T-helper 2 cell treated with Interferon-gamma antibody and Interleukin-4, amounts not matched to agents 5 μg/mL and 100 μg/mL, for 36 hours (primary cell): ENCODE data around the gene RNF220.

Experiments
- DNase-seq: peaks from one replicate; pipeline ENCODE4 v3.0.0; 2021; ENCODE audit warnings: low spot score
- H3K27ac Mint-ChIP-seq: one replicate; pipeline ENCODE4 v1.8.0; 2021; ENCODE audit warnings: mild to moderate bottlenecking, mixed read lengths
- H3K27me3 Mint-ChIP-seq: one replicate; pipeline ENCODE4 v1.8.0; 2021; ENCODE audit warnings: low read depth, mixed read lengths
- H3K36me3 Mint-ChIP-seq: one replicate; pipeline ENCODE4 v1.8.0; 2021; ENCODE audit warnings: low read depth, mixed read lengths
- H3K4me1 Mint-ChIP-seq: one replicate; pipeline ENCODE4 v1.8.0; 2021; ENCODE audit warnings: low read depth, mixed read lengths
- H3K4me3 Mint-ChIP-seq: one replicate; pipeline ENCODE4 v1.8.0; 2022; ENCODE audit warnings: mild to moderate bottlenecking, moderate library complexity, mixed read lengths
- H3K9me3 Mint-ChIP-seq: one replicate; pipeline ENCODE4 v1.8.0; 2021; ENCODE audit warnings: mixed read lengths

The RNF220 gene

GRCh38 chr1:44433209-44433608 lies 28.2 kb downstream of the RNF220 start:
- Mint-ChIP-seq H3K27me3 (peaks cover 18% of the 10 kb centered on the region), H3K4me3 (no peak overlapping the region), H3K36me3 (no peaks in the 10 kb centered on the region), H3K9me3 (no peaks in the 10 kb centered on the region), H3K4me1 (no peaks in the 10 kb centered on the region), H3K27ac (no peak overlapping the region)
- DNase-seq = no peak

GRCh38 chr1:44436401-44437106 lies 31.5 kb downstream of the RNF220 start:
- no peak overlapping the region for H3K4me3 Mint-ChIP-seq

GRCh38 chr1:44437107-44437716 lies 32.2 kb downstream of the RNF220 start:
- Mint-ChIP-seq H3K27me3 (peaks cover 7% of the 10 kb centered on the region), H3K27ac (no peak overlapping the region), H3K9me3 (no peaks in the 10 kb centered on the region), H3K4me1 (no peaks in the 10 kb centered on the region), H3K36me3 (no peaks in the 10 kb centered on the region), H3K4me3 (no peak overlapping the region)
- no peak for DNase-seq

More at GRCh38 chr1:44436401-44437106, 31.5 kb downstream of the RNF220 start:
- no peak overlapping the region for H3K27ac Mint-ChIP-seq
- no peaks in the 10 kb centered on the region for H3K9me3 Mint-ChIP-seq
- H3K27me3 Mint-ChIP-seq = peaks cover 5% of the 10 kb centered on the region
- DNase-seq = no peak
- no peaks in the 10 kb centered on the region for H3K36me3 Mint-ChIP-seq
- no peaks in the 10 kb centered on the region for H3K4me1 Mint-ChIP-seq

GRCh38 chr1:44442791-44443190 lies 37.7 kb downstream of the RNF220 start:
- DNase-seq = no peak
- no peaks in the 10 kb centered on the region for H3K36me3 Mint-ChIP-seq
- peaks cover 13% of the 10 kb centered on the region for H3K27me3 Mint-ChIP-seq
- no peak overlapping the region for H3K4me3 Mint-ChIP-seq
- H3K4me1 Mint-ChIP-seq = no peaks in the 10 kb centered on the region
- no peak overlapping the region for H3K27ac Mint-ChIP-seq
- no peaks in the 10 kb centered on the region for H3K9me3 Mint-ChIP-seq

GRCh38 chr1:44447051-44447810 lies 42.2 kb downstream of the RNF220 start:
- Mint-ChIP-seq H3K9me3 (no peaks in the 10 kb centered on the region), H3K4me1 (no peaks in the 10 kb centered on the region), H3K36me3 (no peaks in the 10 kb centered on the region), H3K4me3 (no peak overlapping the region), H3K27me3 (peaks cover 7% of the 10 kb centered on the region), H3K27ac (no peak overlapping the region)
- no peak for DNase-seq

GRCh38 chr1:44453798-44454349 lies 48.8 kb downstream of the RNF220 start:
- H3K9me3 Mint-ChIP-seq = no peaks in the 10 kb centered on the region
- H3K4me3 Mint-ChIP-seq = no peak overlapping the region
- no peak for DNase-seq
- no peak overlapping the region for H3K27ac Mint-ChIP-seq
- no peaks in the 10 kb centered on the region for H3K4me1 Mint-ChIP-seq
- H3K27me3 Mint-ChIP-seq = peaks cover 32% of the 10 kb centered on the region
- no peaks in the 10 kb centered on the region for H3K36me3 Mint-ChIP-seq

GRCh38 chr1:44454704-44455103 lies 49.6 kb downstream of the RNF220 start:
- H3K4me1 Mint-ChIP-seq = no peaks in the 10 kb centered on the region
- H3K27me3 Mint-ChIP-seq = peaks cover 40% of the 10 kb centered on the region
- H3K27ac Mint-ChIP-seq = no peak overlapping the region

GRCh38 chr1:44460107-44460882 lies 55.2 kb downstream of the RNF220 start:
- Mint-ChIP-seq H3K27me3 (peaks cover 36% of the 10 kb centered on the region), H3K4me3 (no peak overlapping the region)

More at GRCh38 chr1:44454704-44455103, 49.6 kb downstream of the RNF220 start:
- H3K4me3 Mint-ChIP-seq = no peak overlapping the region
- no peak for DNase-seq
- H3K36me3 Mint-ChIP-seq = no peaks in the 10 kb centered on the region
- H3K9me3 Mint-ChIP-seq = no peaks in the 10 kb centered on the region

GRCh38 chr1:44464361-44464760 lies 59.3 kb downstream of the RNF220 start:
- H3K9me3 Mint-ChIP-seq = no peaks in the 10 kb centered on the region
- H3K4me1 Mint-ChIP-seq = no peaks in the 10 kb centered on the region
- H3K4me3 Mint-ChIP-seq = no peak overlapping the region
- H3K36me3 Mint-ChIP-seq = no peaks in the 10 kb centered on the region
- no peak overlapping the region for H3K27ac Mint-ChIP-seq
- DNase-seq = no peak
- peaks cover 12% of the 10 kb centered on the region for H3K27me3 Mint-ChIP-seq

More at GRCh38 chr1:44460107-44460882, 55.2 kb downstream of the RNF220 start:
- no peaks in the 10 kb centered on the region for H3K4me1 Mint-ChIP-seq
- DNase-seq = no peak
- H3K9me3 Mint-ChIP-seq = no peaks in the 10 kb centered on the region
- no peak overlapping the region for H3K27ac Mint-ChIP-seq
- no peaks in the 10 kb centered on the region for H3K36me3 Mint-ChIP-seq

GRCh38 chr1:44467566-44467965 lies 62.5 kb downstream of the RNF220 start:
- peaks cover 2% of the 10 kb centered on the region for H3K4me1 Mint-ChIP-seq

GRCh38 chr1:44471911-44472453 lies 66.9 kb downstream of the RNF220 start:
- Mint-ChIP-seq H3K4me3 (no peak overlapping the region), H3K27ac (no peak overlapping the region), H3K4me1 (peaks cover 6% of the 10 kb centered on the region), H3K36me3 (no peaks in the 10 kb centered on the region), H3K27me3 (peaks cover 8% of the 10 kb centered on the region), H3K9me3 (no peaks in the 10 kb centered on the region)
- DNase-seq = no peak

More at GRCh38 chr1:44467566-44467965, 62.5 kb downstream of the RNF220 start:
- Mint-ChIP-seq H3K4me3 (no peak overlapping the region), H3K36me3 (no peaks in the 10 kb centered on the region), H3K9me3 (no peaks in the 10 kb centered on the region), H3K27me3 (peaks cover 12% of the 10 kb centered on the region), H3K27ac (no peak overlapping the region)
- DNase-seq = no peak

GRCh38 chr1:44472620-44473525 lies 67.8 kb downstream of the RNF220 start:
- H3K27me3 Mint-ChIP-seq = peaks cover 8% of the 10 kb centered on the region
- no peak overlapping the region for H3K27ac Mint-ChIP-seq
- H3K4me1 Mint-ChIP-seq = peaks cover 6% of the 10 kb centered on the region
- peak overlapping the region; percentile 37 for H3K4me3 Mint-ChIP-seq
- no peak for DNase-seq
- no peaks in the 10 kb centered on the region for H3K9me3 Mint-ChIP-seq
- no peaks in the 10 kb centered on the region for H3K36me3 Mint-ChIP-seq
